ENCODE results near the gene ICA1.

ICA1 gene

GRCh38 chr7:8161364-8161828 lies 100.6 kb downstream of the ICA1 start:
- no peak for DNase-seq (ENCODE audit: low spot score)
- no peak for FAIRE-seq

- no peak for FAIRE-seq
- DNase-seq (ENCODE audit: low spot score), result no peak
Observed at GRCh38 chr7:8160779-8161345, 101.1 kb downstream of the ICA1 start.

DNA sequence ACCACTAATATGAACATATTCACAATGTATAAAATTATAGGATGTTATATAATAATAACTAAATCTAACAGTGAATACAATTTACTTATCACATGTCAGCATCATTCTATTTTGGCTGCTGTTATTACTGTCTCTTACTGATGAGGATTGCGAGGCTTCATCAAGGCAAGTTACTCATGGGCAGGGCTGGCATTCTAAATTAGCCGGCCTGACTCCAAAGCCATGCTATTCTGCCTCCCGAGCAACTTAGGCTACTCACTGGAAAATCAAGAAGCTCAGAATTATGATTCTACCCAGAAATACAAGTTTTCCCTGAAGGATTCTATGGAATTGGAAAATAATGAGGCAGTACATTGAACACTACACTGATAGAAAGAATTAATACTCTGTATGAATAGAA lies 101.7 kb downstream of the ICA1 start:
- DNase-seq (ENCODE audit: low spot score) (no peak), FAIRE-seq (no peak)

- FAIRE-seq, result no peak
- no peak for DNase-seq (ENCODE audit: low spot score)
Observed at GRCh38 chr7:8159595-8159994, 102.4 kb downstream of the ICA1 start.

DNA sequence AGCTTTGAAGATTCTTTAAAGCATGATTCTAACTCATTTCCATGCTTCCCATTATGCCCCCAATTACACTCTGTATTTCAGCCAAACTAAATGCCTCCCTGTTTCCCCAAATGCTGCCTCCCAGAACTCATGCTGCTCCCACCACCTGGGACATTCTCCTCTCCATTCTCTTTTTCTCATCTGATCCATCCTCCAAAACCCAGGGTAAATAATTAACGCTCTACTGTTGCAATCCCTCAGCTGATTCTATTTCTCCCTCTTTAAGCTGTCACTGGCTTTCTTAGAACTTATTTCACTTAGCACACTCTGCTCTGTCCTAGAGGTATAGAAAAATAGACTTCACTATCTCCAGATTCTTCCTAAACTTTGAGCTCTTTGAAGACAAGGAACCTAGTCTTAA lies 104.7 kb downstream of the ICA1 start:
- FAIRE-seq (no peak), DNase-seq (ENCODE audit: low spot score) (no peak)

DNA sequence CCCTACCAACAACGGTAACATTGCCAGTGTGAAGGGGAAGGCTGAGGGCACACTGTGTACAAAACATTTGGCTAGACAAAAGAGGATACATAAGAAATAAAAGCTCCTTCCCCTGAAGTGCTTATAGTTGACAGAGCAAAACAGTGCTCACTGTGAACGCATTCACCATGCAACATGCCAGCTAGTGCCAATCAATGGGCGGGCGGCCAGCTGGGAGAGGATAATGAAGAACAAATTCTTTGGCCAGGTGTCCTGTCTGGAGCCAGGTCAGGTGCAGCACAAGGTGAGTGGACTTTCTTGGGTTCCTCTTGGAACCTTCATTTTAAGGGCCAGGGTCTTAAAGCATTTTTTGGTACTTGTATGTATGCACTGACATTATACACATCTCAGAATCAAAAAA lies 106.1 kb downstream of the ICA1 start:
- no peak for FAIRE-seq
- no peak for DNase-seq (ENCODE audit: low spot score)

DNA sequence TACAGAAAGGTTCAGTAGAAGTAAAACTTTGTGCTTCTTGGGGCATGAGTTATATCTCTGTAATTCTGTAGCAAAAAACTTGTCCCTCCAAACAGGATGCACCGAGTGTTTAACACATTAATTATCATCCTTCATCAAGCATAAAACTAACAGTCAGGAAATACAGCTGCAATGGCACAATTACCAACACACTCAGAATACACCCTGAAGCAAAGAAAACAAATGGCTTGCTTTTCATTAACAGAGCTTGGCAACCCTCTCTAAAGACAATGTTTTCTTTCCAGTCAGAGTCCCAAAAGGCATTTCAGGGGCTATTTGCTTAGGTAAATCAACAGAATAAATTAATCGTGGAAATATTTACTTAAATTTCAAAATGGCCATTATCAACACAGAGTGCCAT lies 107.7 kb downstream of the ICA1 start:
- DNase-seq (ENCODE audit: low spot score) (no peak), FAIRE-seq (no peak)

DNA sequence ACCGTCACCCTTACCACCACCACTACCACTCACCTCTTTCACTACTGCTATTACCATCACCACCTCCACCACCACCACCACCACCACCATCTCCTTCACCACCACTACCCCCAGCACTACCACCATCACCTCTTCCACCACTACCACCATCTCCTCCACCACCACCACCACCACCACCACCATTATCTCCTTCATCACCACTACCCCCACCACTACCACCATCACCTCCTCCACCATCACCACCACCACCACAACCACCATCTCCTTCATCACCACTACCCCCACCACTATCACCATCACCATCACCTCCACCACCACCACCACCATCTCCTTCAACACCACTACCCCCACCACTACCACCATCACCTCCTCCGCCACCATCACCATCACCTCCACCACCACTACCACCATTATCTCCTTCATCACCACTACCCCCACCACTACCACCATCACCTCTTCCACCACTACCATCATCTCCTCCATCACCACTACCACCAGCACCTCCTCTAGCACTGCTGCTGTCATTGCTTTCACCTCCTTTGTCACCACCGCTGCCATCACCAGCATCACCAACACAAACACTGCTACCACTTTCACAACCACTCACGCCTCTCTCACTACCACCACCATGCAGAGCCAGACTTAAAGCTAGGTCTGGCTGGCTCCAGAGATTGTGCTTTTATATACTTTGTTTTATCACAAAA lies 109.3 kb downstream of the ICA1 start:
- no peak for DNase-seq (ENCODE audit: low spot score)
- no peak for FAIRE-seq

DNA sequence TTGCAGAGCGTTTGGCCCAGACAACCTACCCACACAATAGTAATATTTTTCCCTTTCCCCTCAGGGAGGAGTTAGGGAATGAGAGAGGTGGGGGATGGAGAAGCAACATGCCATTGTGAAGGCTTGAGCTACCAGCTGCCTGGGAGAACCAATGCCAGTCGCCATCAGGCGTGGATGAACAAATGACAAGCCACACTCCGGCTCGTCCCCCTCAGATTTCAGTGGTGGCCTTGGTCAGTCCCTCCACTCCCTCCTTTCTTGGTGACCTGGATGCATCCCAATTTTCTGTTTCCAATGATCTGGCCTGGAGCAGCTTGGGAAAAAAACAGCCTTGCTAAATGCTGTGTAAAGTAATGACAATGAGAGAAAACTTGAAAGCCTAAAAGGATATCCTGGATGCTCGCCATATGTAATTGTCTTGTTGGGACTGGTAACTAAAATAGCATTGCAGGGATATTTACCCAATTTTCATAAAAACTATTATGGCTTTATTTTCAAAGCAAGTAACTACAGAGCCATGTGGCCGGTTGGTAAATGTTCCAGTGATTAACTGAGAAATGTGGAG lies 110.7 kb downstream of the ICA1 start:
- no peak for DNase-seq (ENCODE audit: low spot score)
- no peak for FAIRE-seq

DNA sequence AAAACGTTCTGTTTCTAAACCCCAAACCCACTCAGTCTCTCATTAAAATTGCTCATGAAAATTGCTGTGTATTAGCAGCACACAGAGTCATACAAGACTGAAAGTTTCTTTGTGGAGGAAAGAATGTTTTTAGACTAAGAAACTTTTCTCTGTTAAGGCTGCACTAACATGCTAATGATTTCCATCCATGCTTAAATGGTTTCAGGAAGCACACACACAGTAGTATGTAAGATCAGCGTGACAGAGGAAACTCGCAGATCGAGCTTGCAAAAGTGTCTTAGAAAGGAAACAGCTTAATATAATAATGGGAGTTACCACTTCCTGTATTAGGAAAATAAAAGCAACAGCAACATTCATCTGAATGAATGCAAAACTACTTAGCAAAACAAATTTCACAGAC lies 112.7 kb downstream of the ICA1 start:
- DNase-seq (ENCODE audit: low spot score), result no peak
- no peak for FAIRE-seq

GRCh38 chr7:8147760-8148463 lies 114.1 kb downstream of the ICA1 start:
- DNase-seq (ENCODE audit: low spot score) (no peak), FAIRE-seq (no peak)

DNA sequence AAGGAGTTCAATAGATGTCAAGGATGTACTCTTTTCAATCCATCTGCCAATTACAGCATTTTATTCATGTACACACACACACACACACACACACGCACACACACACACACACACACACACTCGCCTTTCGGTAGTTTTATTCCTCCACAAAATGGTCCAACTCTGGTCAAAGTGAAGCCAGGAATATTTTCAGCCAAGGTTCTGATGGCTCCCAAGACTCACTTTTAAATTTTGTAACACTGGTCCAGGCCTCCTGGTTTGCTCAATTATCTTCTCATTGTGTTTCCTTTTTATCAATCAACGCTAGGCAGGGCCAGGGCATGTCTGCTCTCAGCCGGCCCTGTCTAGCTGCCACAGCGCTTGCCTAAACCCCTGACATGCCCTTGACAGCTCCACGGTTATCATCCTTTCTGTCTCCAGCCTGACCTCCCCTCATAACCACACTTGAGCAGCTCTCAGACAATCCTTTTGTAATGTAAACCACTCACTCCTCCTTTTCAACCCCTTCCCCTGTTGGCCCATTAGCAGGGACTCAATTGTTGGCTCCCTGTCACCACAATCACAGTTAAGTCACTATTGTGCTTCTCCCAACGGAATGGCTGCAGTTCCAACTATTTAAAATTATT lies 115.1 kb downstream of the ICA1 start:
- no peak for FAIRE-seq

DNA sequence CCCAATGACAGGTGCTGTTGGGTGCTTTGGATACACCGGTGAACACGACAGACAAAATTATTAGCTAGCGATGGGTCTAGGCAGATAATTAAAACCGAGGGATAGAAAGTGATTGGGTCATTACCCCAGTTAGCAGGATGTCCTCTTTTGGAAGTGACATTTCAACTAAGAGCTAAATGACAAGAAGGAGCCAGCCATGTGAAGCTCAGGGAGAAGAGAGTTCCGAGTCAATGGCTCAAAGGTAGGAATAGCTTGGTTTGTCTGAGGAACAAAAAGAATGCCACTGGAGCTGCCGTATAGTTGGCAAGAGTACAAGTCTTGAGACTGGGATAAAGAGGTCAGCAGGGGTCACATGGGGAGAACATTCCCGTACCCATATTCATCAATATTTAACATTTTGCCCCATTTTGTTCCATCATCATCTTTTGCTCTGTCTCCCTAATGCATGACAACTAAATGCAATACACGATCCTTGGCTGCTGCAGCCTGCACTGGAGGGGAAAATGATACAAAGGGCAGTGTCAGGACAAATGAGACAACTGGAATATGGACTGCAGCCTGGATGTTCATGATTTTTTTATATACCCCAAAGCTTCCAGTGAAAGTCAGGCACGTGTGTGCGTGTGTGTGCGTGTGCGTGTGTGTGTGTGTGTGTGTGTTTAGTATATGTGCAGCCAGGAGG lies 115.7 kb downstream of the ICA1 start:
- FAIRE-seq (no peak), DNase-seq (ENCODE audit: low spot score) (no peak)

More for the DNA sequence above, 115.1 kb downstream of the ICA1 start:
- DNase-seq (ENCODE audit: low spot score), result no peak

- FAIRE-seq, result no peak
Observed at GRCh38 chr7:8144856-8145255, 117.1 kb downstream of the ICA1 start.

GRCh38 chr7:8143151-8143874 lies 118.7 kb downstream of the ICA1 start:
- DNase-seq (ENCODE audit: low spot score) (no peak), FAIRE-seq (no peak)

More at GRCh38 chr7:8144856-8145255, 117.1 kb downstream of the ICA1 start:
- DNase-seq (ENCODE audit: low spot score), result no peak

GRCh38 chr7:8142477-8142876 lies 119.5 kb downstream of the ICA1 start:
- DNase-seq (ENCODE audit: low spot score) (no peak), FAIRE-seq (no peak)

GRCh38 chr7:8141070-8141469 lies 120.9 kb downstream of the ICA1 start:
- DNase-seq (ENCODE audit: low spot score) (no peak), FAIRE-seq (no peak)

- DNase-seq (ENCODE audit: low spot score) (peak; percentile 59), FAIRE-seq (peak; percentile 92)
Observed at GRCh38 chr7:8136051-8136730, 125.8 kb downstream of the ICA1 start.

- DNase-seq (ENCODE audit: low spot score) (peak; percentile 42), FAIRE-seq (no peak)
Observed at GRCh38 chr7:8135417-8135816, 126.5 kb downstream of the ICA1 start.

Data from RCC 7860 (cell line).